ENCODE data around the gene STARD10. TPM values are rescaled to one million over a fixed set of nuclear protein-coding genes. Genes with fewer than 3 reads are reported as not detected.

Gene STARD10
- total RNA-seq, 4 donors from 2014 or later: 39.1 to 103 (median 71.1) TPM

DNA sequence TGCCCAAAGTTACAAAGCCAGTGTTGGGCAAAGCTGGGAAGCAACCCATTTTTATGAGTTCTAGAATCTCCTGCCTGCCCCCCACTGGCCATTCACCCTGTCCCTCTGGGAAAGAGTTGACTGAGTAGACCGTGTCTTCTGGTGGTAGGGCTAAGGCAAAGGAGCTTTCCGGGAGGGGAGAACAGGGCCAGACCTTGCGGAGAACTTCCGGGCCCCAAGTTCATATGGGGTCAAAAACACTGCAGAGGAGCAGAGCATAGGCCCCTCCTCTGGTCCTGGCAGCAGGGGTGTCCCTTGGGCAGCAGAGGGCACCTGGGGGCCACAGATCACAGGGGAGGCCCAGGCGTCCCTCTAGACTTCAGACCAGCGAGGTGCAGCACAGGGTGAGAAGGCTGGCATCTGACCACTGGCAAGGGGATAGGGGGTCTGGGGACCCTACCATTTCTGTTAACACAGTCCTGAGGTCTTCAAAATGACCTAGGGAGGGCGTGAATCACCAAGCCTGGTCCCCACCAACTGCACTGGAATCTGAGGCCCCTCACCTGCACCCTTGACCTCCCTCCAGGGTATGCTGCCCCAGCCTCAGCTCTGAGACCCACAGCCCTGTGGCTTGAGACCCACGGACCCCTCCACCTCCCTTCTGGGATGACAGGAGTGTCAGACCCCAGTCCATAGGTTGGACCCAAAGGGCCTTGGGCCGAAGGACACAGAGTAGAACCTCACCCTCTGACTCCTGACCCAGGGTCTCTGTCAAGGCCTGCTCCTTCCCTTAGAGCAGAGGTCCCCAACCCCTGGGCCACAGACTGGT is 40.3 kb downstream of the STARD10 start:
- Histone ChIP-seq H3K36me3 (no peaks in the 10 kb centered on the region), H3K4me3 (no peak overlapping the region), H3K27me3 (no peaks in the 10 kb centered on the region), H3K27ac (peak overlapping the region in 2 of 4 donors; percentile 78 to 83), H3K9me3 (no peaks in the 10 kb centered on the region), H3K4me1 (peaks cover 12 to 18% of the 10 kb centered on the region in 2 donors)
- intact Hi-C loops (cut with DNase I; ENCODE audit: low total_unique reads) (loop anchor here (2.0 kb wide), 1 partner anchor 19 kb away; no protein-coding TSS in a partner anchor), in situ Hi-C loops (cut with MboI; ENCODE audit: low sequenced_read_pairs in 4 of 4) (no loop called here)
- TF ChIP-seq, protein P1, sequence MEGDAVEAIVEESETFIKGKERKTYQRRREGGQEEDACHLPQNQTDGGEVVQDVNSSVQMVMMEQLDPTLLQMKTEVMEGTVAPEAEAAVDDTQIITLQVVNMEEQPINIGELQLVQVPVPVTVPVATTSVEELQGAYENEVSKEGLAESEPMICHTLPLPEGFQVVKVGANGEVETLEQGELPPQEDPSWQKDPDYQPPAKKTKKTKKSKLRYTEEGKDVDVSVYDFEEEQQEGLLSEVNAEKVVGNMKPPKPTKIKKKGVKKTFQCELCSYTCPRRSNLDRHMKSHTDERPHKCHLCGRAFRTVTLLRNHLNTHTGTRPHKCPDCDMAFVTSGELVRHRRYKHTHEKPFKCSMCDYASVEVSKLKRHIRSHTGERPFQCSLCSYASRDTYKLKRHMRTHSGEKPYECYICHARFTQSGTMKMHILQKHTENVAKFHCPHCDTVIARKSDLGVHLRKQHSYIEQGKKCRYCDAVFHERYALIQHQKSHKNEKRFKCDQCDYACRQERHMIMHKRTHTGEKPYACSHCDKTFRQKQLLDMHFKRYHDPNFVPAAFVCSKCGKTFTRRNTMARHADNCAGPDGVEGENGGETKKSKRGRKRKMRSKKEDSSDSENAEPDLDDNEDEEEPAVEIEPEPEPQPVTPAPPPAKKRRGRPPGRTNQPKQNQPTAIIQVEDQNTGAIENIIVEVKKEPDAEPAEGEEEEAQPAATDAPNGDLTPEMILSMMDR (IDR thresholded peaks at IDR 0.05 in 4 of 5, conservative IDR thresholded peaks at IDR 0.05 in 1 of 5): no peak
- TF ChIP-seq POLR2A (IDR thresholded peaks at IDR 0.05): no peak
- DNase-seq: no peak
- no peak for ATAC-seq

DNA sequence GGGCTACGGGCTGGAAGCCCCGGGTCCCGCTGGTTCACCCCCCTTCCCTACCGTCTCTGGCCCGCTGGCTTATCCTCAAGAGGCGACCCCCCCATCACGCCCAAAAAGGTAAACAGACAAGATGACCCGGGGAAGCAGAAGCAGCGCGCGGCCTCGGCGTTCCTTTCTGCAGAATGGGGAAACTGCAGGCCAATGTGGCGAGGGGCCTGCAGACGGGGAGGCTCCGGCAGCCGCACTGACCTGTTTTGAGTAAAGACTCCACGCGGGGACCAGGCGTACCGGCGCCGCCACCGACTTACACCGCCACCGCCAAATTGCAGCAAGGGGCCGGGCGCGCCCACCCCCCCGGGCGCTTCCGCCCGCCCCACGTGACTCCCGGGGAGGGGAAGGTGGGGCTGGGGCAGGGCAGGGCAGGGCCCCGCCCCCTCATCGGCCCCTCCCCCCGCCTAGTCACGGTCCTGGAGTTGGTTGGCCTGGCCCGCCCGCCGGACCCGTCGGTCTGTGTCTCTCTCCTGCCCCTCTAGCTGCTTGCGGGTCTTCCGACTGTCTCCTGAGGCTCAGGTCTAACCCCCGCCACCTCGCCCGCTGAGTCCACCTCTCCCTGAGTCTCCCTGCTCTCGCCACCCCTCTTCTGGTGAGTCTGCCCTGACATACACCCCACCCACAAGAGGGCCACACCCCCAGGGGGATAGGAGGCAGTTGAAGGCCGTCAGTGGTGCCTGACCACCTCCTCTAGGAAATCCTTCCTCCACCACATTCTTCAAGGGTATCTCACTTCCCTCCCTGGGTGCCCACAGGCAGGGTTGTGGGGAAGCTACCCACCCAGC is 41.5 kb downstream of the STARD10 start, which contains the start of gene ARAP1:
Gene ARAP1, minus strand, starts transcription at position 321 of the 827 bp plus-strand sequence. CDS start 25,280 bp downstream, outside the sequence.
- DNase-seq (peak; percentile 46 to 66), ATAC-seq (peak; percentile 86 to 87)
- H3K27ac ChIP-seq: peak within 1 kb of the TSS; percentile 53 to 83 (median 76)
- intact Hi-C loops (cut with DNase I; ENCODE audit: low total_unique reads): loop anchor here (1.0 to 2.0 kb wide), 2 partner anchors 20 to 41 kb away; no protein-coding TSS in a partner anchor
- H3K4me1 ChIP-seq: peaks cover 12 to 18% of the 10 kb centered on the region in 2 donors
- TF ChIP-seq, protein P1 (IDR thresholded peaks at IDR 0.05 in 4 of 5, conservative IDR thresholded peaks at IDR 0.05 in 1 of 5): no peak
- peak in 1 of 2 donors; percentile 37 for TF ChIP-seq POLR2A (IDR thresholded peaks at IDR 0.05)
- H3K9me3 ChIP-seq: no peaks in the 10 kb centered on the region
- H3K27me3 ChIP-seq: no peaks in the 10 kb centered on the region
- peak within 1 kb of the TSS; percentile 64 to 78 (median 70) for H3K4me3 ChIP-seq
- in situ Hi-C loops (cut with MboI; ENCODE audit: low sequenced_read_pairs in 4 of 4): no loop called here
- H3K36me3 ChIP-seq: no peaks in the 10 kb centered on the region

DNA sequence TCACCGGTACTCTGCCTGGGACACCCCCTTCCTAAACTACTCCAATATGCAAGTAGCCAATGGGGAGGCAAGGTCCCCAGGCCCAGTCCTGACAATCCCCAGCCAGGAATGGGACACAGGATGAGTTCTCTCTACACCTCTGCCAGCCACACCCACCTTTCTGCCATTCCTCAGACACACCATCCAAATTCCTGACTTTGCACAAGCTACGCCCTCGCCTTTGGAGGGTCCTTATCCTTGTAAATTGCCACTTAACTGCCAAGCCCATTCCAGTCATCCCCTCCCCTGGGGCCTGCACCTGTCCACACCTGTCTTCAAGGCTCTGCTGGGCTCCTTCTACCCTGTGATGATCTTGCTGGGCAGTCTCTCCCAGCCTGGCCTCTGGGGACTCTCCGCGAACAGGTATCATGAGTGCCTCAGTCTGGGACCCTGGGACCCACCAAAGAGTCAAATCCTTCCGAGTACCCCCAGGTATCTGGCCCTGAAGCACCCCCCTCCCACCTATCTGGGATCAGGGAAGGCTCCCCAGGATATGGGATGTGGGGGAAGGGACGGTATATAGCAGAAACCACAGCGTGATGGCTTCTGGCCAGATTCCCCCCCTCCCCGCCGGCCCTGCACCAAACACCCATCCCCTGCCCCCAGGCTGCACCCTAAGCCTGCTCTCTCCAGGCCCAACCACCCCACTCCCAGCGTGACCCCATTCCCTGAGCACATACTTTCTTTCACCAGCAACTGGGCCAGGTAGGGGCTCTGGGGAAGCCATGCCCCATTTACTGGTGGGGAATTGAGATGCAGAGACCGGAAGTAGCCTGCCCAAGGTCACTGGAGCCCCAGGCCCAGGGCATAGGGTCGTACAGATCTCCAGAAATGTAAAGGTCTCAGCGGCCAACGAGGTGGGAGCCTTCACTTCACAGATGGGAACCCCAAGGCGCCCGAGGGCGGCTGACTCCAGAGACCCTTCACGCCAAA is 42.4 kb downstream of the STARD10 start:
- TF ChIP-seq, protein P1 (IDR thresholded peaks at IDR 0.05 in 4 of 5, conservative IDR thresholded peaks at IDR 0.05 in 1 of 5): no peak
- TF ChIP-seq POLR2A (IDR thresholded peaks at IDR 0.05): no peak
- Histone ChIP-seq H3K27ac (peak overlapping the region; percentile 50 to 83 (median 76)), H3K4me3 (peak overlapping the region; percentile 64 to 78 (median 70)), H3K9me3 (no peaks in the 10 kb centered on the region), H3K36me3 (no peaks in the 10 kb centered on the region), H3K27me3 (no peaks in the 10 kb centered on the region), H3K4me1 (peaks cover 12 to 18% of the 10 kb centered on the region in 2 donors)
- ATAC-seq: no peak
- in situ Hi-C loops (cut with MboI; ENCODE audit: low sequenced_read_pairs in 4 of 4) (no loop called here), intact Hi-C loops (cut with DNase I; ENCODE audit: low total_unique reads) (loop anchor here (1.0 to 2.0 kb wide), 2 partner anchors 21 to 42 kb away; no protein-coding TSS in a partner anchor)
- no peak for DNase-seq

DNA sequence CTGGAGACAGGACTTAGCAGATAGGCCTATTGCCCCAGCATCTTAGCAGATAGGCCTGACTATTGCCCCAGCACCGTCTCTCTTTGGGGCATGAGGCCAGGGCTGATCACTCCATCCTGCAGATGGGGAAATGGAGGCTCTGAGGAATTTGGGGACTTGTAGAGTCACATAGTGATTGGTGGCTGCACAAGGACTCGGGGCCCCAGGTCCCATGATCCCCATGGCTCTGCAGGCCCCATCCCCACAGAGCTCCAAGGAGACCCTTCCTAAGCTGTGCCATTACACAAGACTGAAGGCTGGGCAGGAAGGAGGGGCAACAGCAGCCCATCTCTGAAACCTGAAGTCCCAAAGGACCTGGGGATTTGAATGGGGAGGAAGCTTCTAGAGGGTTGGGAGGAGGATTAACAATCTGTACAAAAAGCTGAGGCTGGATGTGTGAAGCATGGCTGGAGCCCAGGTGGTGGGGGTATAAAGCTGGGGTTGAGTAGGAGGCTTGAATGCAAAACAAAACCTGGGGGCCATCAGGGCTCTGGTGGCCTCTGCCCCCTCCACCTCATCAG is 43.2 kb downstream of the STARD10 start:
- in situ Hi-C loops (cut with MboI; ENCODE audit: low sequenced_read_pairs in 4 of 4): no loop called here
- Histone ChIP-seq H3K4me1 (peaks cover 12 to 18% of the 10 kb centered on the region in 2 donors), H3K4me3 (no peak overlapping the region), H3K27me3 (no peaks in the 10 kb centered on the region), H3K27ac (no peak overlapping the region), H3K36me3 (no peaks in the 10 kb centered on the region), H3K9me3 (no peaks in the 10 kb centered on the region)
- TF ChIP-seq, protein P1 (IDR thresholded peaks at IDR 0.05 in 4 of 5, conservative IDR thresholded peaks at IDR 0.05 in 1 of 5): no peak
- no peak for TF ChIP-seq POLR2A (IDR thresholded peaks at IDR 0.05)
- DNase-seq: no peak
- intact Hi-C loops (cut with DNase I; ENCODE audit: low total_unique reads): no loop called here
- no peak for ATAC-seq

Measured in gastrocnemius medialis (tissue), 4 donors.